Mesenchymal stem cell (in vitro differentiated cells and primary cell): ENCODE results near the gene S100A13.

Experiments used
- DNase-seq: peaks from one replicate; pipeline ENCODE4 v3.0.0-alpha.2; 2013
- H2AFZ ChIP-seq: one replicate; pipeline ENCODE4 v1.6.1; 2013; ENCODE audit warnings: low read depth, mild to moderate bottlenecking, control low read depth, inconsistent platforms, low read length, moderate library complexity
- H2AK5ac ChIP-seq: 2 replicates; pipeline ENCODE4 v1.6.1; 2013; ENCODE audit warnings: low read length, moderate library complexity, mild to moderate bottlenecking, inconsistent platforms; ENCODE audit not compliant: severe bottlenecking
- H2BK120ac ChIP-seq: one replicate; pipeline ENCODE4 v1.6.1; 2013; ENCODE audit warnings: low read depth, mild to moderate bottlenecking, inconsistent platforms, low read length, moderate library complexity
- H2BK12ac ChIP-seq, 2 experiments: one replicate each; pipeline ENCODE4 v1.6.1; 2013; ENCODE audit warnings: inconsistent platforms in 2 of 2, low read length in 2 of 2, mild to moderate bottlenecking in 2 of 2, moderate library complexity in 2 of 2, control low read depth in 1 of 2
- H2BK15ac ChIP-seq: one replicate; pipeline ENCODE4 v1.6.1; 2013; ENCODE audit warnings: mild to moderate bottlenecking, low read depth, inconsistent platforms; ENCODE audit not compliant: poor library complexity, severe bottlenecking
- H2BK5ac ChIP-seq: 2 replicates; pipeline ENCODE4 v1.6.1; 2013; ENCODE audit warnings: low read depth, mild to moderate bottlenecking, low read length, control low read depth, inconsistent platforms; ENCODE audit not compliant: poor library complexity, severe bottlenecking
- H3K14ac ChIP-seq, 2 experiments: one replicate each; pipeline ENCODE4 v1.6.1; 2013; ENCODE audit warnings: inconsistent platforms in 2 of 2, low read length in 2 of 2, control low read depth in 1 of 2, mild to moderate bottlenecking in 1 of 2, moderate library complexity in 1 of 2
- H3K18ac ChIP-seq, 2 experiments: one replicate each; pipeline ENCODE4 v1.6.1; 2013; ENCODE audit warnings: inconsistent platforms in 2 of 2, low read length in 2 of 2, control low read depth in 1 of 2, low read depth in 1 of 2, mild to moderate bottlenecking in 1 of 2
- H3K23ac ChIP-seq, 2 experiments: one replicate each; pipeline ENCODE4 v1.6.1; 2013; ENCODE audit warnings: inconsistent platforms in 2 of 2, low read length in 2 of 2, mild to moderate bottlenecking in 2 of 2, moderate library complexity in 2 of 2, control low read depth in 1 of 2
- H3K27ac ChIP-seq: 2 replicates; pipeline ENCODE4 v1.5.1; 2013; ENCODE audit warnings: mild to moderate bottlenecking, moderate library complexity, low read length, control low read depth, inconsistent platforms; ENCODE audit not compliant: poor library complexity, severe bottlenecking
- H3K27me3 ChIP-seq, 2 experiments: 2 replicates each; pipeline versions ENCODE4 v1.6.1 to v1.7.0; 2013; ENCODE audit warnings: low read length in 2 of 2, mild to moderate bottlenecking in 2 of 2, moderate library complexity in 2 of 2, control low read depth in 1 of 2, inconsistent platforms in 1 of 2; ENCODE audit not compliant: control insufficient read depth in 1 of 2, insufficient read depth in 1 of 2
- H3K36me3 ChIP-seq, 2 experiments: 2 replicates each; pipeline versions ENCODE4 v1.6.1 to v1.7.0; 2013; ENCODE audit warnings: low read length in 2 of 2, control low read depth in 1 of 2, inconsistent platforms in 1 of 2, low read depth in 1 of 2, mild to moderate bottlenecking in 1 of 2; ENCODE audit not compliant: insufficient read depth in 2 of 2, control insufficient read depth in 1 of 2
- H3K4ac ChIP-seq, 2 experiments: one replicate each; pipeline ENCODE4 v1.6.1; 2013; ENCODE audit warnings: inconsistent platforms in 2 of 2, low read length in 2 of 2, mild to moderate bottlenecking in 2 of 2, moderate library complexity in 2 of 2, control low read depth in 1 of 2, low read depth in 1 of 2
- H3K4me1 ChIP-seq: 2 replicates; pipeline ENCODE4 v1.6.1; 2013; ENCODE audit warnings: low read depth, low read length, control low read depth; ENCODE audit not compliant: control insufficient read depth, insufficient read depth
- H3K4me2 ChIP-seq: 2 replicates; pipeline ENCODE4 v1.6.1; 2013; ENCODE audit warnings: low read length, mild to moderate bottlenecking, inconsistent platforms; ENCODE audit not compliant: poor library complexity, severe bottlenecking
- H3K4me3 ChIP-seq, 2 experiments: 2 replicates each; pipeline versions ENCODE4 v1.5.1 to v1.7.0; 2013; ENCODE audit warnings: low read length in 2 of 2, mild to moderate bottlenecking in 2 of 2, control low read depth in 1 of 2, low read depth in 1 of 2; ENCODE audit not compliant: insufficient read depth in 1 of 2
- H3K79me1 ChIP-seq: replicated peaks from 2 replicates; pipeline ENCODE4 v1.6.1; 2013; ENCODE audit warnings: mild to moderate bottlenecking, control low read depth, low read length, inconsistent platforms; ENCODE audit not compliant: poor library complexity, severe bottlenecking
- H3K9ac ChIP-seq: 2 replicates; pipeline ENCODE4 v1.7.0; 2013; ENCODE audit warnings: mild to moderate bottlenecking, low read length, moderate library complexity
- H3K9me3 ChIP-seq: 2 replicates; pipeline ENCODE4 v1.7.0; 2013; ENCODE audit warnings: mild to moderate bottlenecking, low read length; ENCODE audit not compliant: control insufficient read depth
- H4K8ac ChIP-seq: one replicate; pipeline ENCODE4 v1.6.1; 2013; ENCODE audit warnings: inconsistent platforms, mild to moderate bottlenecking, low read length, moderate library complexity
- H4K91ac ChIP-seq: one replicate; pipeline ENCODE4 v1.6.1; 2013; ENCODE audit warnings: mild to moderate bottlenecking, low read length, inconsistent platforms
- WGBS: methylation state at CpG from one replicate; pipeline ENCODE4 v1.1.7; 2013; ENCODE audit warnings: mixed read lengths; 5-methylcytosine and 5-hydroxymethylcytosine counted together

S100A13 gene

DNA sequence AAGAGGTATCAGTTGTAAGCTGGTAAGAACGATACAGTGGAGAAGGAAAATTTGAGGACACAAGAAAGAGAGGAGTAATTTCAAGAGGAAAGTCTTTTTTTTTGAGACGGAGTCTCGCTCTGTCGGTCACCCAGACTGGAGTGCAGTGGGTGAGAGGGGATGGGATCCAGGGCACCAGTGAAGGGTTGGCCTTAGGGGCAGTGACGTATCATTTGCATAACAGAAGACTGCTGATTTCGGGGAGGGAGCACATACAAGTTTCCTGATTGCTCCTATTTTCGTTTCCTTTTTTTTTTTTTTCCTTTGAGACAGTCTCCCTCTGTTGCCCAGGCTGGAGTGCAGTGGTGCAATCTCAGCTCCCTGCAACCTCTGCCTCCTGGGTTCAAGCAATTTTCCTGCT, 4.2 kb downstream of the S100A13 start:
- H3K4me2 ChIP-seq, result no peak overlapping the region
- no peak overlapping the region for H2BK120ac ChIP-seq
- peaks cover 22% of the 10 kb centered on the region for H3K4me1 ChIP-seq

DNA sequence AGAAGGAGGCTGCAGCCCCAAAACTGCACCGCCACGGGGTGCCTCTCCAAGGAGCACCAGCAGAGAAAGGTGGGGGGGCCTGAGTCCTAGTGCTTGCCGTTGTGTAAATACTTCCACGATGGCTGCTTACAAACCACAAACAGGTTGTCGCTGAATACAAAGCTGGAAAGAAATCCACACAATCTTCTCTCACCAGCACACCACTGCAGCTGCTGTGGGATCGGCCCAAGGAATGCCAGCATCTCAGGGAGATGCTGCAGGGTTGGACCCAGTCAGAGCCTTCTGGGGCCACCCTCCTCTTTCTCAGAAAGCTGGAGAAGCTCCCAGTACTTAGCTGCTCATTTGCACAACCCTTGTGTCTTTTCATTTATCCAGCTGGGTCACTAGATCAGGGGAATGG, 8.1 kb downstream of the S100A13 start:
- Histone ChIP-seq H2AFZ (no peak overlapping the region), H3K4ac (no peak overlapping the region), H3K4me1 (peaks cover 13% of the 10 kb centered on the region), H3K14ac (no peak overlapping the region), H3K4me3 (no peak overlapping the region), H3K27ac (no peak overlapping the region), H3K4me2 (no peak overlapping the region), H3K18ac (no peak overlapping the region), H2BK5ac (no peak overlapping the region), H4K91ac (no peak overlapping the region), H2BK12ac (no peak overlapping the region), H3K9me3 (peaks cover 5% of the 10 kb centered on the region), H4K8ac (no peak overlapping the region), H2AK5ac (no peak overlapping the region), H3K27me3 (no peaks in the 10 kb centered on the region), H3K36me3 (peaks cover 30 to 59% of the 10 kb centered on the region in 2 experiments), H2BK15ac (no peak overlapping the region), H3K79me1 (peaks cover 4% of the 10 kb centered on the region), H3K9ac (no peak overlapping the region), H2BK120ac (no peak overlapping the region), H3K23ac (no peak overlapping the region)
- no peak for DNase-seq
- 96% methylated on average over 6 of the region's 6 CpGs for WGBS

More for the DNA sequence above, 4.2 kb downstream of the S100A13 start:
- peaks cover 5% of the 10 kb centered on the region for H3K9me3 ChIP-seq
- no peak overlapping the region for H3K18ac ChIP-seq
- H4K8ac ChIP-seq, result no peak overlapping the region
- no peaks in the 10 kb centered on the region for H3K27me3 ChIP-seq
- no peak overlapping the region for H3K4ac ChIP-seq
- peak overlapping the region; percentile 6 for H3K9ac ChIP-seq
- H2AK5ac ChIP-seq, result no peak overlapping the region
- DNase-seq, result no peak
- peaks cover 36 to 70% of the 10 kb centered on the region in 2 experiments for H3K36me3 ChIP-seq
- H3K23ac ChIP-seq, result no peak overlapping the region
- H3K79me1 ChIP-seq, result peaks cover 6% of the 10 kb centered on the region
- 87% methylated on average over 7 of the region's 7 CpGs for WGBS
- H2BK5ac ChIP-seq, result no peak overlapping the region
- no peak overlapping the region for H3K14ac ChIP-seq
- H2BK12ac ChIP-seq, result no peak overlapping the region
- no peak overlapping the region for H3K4me3 ChIP-seq
- H2AFZ ChIP-seq, result no peak overlapping the region
- H3K27ac ChIP-seq, result no peak overlapping the region
- H4K91ac ChIP-seq, result no peak overlapping the region
- H2BK15ac ChIP-seq, result no peak overlapping the region

DNA sequence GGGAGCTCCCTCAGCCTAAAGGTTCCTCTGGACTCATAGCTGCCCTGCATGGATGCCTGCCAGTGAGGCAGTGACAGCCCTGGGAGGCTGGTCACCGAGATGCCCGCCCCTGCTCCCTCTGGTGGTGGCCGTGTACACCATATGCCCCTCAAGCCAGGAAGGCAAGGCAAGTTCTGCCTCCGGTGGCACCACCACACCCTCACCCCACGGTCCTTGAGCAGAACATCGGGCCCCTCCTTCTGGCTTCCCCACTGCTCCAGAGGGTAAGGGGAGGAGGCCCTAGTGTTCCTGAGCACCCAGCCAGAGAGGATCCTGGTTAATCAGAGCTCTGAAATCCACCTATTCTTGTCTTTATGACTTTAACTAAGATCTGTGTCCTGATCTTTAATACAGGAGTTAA, 9.6 kb downstream of the S100A13 start:
- peak overlapping the region; percentile 15 to 65 for H3K4ac ChIP-seq
- H2BK12ac ChIP-seq, result no peak overlapping the region
- H3K14ac ChIP-seq, result no peak overlapping the region
- H2BK5ac ChIP-seq, result no peak overlapping the region
- H3K4me1 ChIP-seq, result peaks cover 20% of the 10 kb centered on the region
- peak overlapping the region; percentile 50 for H4K8ac ChIP-seq
- H2AK5ac ChIP-seq, result no peak overlapping the region
- no peak overlapping the region for H2AFZ ChIP-seq
- H3K4me2 ChIP-seq, result no peak overlapping the region
- peaks cover 5% of the 10 kb centered on the region for H3K9me3 ChIP-seq
- no peak overlapping the region for H3K27ac ChIP-seq
- H3K23ac ChIP-seq, result no peak overlapping the region
- H2BK15ac ChIP-seq, result no peak overlapping the region
- no peak overlapping the region for H3K4me3 ChIP-seq
- 13% methylated on average over 6 of the region's 6 CpGs for WGBS
- H3K9ac ChIP-seq, result peak overlapping the region; percentile 47
- no peak overlapping the region for H4K91ac ChIP-seq
- peaks cover 3% of the 10 kb centered on the region for H3K79me1 ChIP-seq
- no peaks in the 10 kb centered on the region for H3K27me3 ChIP-seq
- DNase-seq, result peak; percentile 70
- H2BK120ac ChIP-seq, result peak overlapping the region; percentile 11
- H3K18ac ChIP-seq, result peak overlapping the region in 1 of 2 experiments; percentile 5
- peaks cover 24 to 45% of the 10 kb centered on the region in 2 experiments for H3K36me3 ChIP-seq

DNA sequence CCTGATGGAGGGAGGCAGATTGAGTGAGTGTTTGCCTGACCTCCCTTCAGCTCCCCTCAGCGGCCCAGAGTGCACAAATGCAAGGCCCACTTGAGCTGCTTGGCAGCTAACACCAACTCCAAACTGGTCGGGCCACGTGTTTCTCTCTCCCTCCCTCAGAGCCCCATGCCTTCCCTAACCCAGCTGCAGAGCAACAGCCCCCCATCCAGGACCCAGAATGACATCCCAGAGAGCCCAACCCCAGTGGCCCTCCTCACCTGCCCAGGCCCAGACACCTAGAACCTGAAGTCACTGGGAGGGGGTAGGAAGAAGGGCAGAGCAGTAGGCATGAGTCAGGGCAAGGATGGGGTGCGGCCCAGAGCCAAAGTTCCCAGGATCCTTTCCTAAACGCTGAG, 10.4 kb downstream of the S100A13 start:
- WGBS, result 88% methylated on average over 5 of the region's 5 CpGs
- peak overlapping the region; percentile 50 for H4K8ac ChIP-seq
- peaks cover 20% of the 10 kb centered on the region for H3K4me1 ChIP-seq

More for the DNA sequence above, 10.4 kb downstream of the S100A13 start:
- H2AK5ac ChIP-seq, result peak overlapping the region; percentile 77
- no peaks in the 10 kb centered on the region for H3K27me3 ChIP-seq
- H2BK12ac ChIP-seq, result peak overlapping the region; percentile 29 to 50
- H3K79me1 ChIP-seq, result no peaks in the 10 kb centered on the region
- no peak overlapping the region for H2BK5ac ChIP-seq
- H2AFZ ChIP-seq, result no peak overlapping the region
- H3K14ac ChIP-seq, result peak overlapping the region in 1 of 2 experiments; percentile 69
- H3K23ac ChIP-seq, result no peak overlapping the region
- peak overlapping the region; percentile 46 for H3K9ac ChIP-seq
- H3K4me2 ChIP-seq, result no peak overlapping the region
- peak overlapping the region; percentile 15 to 65 for H3K4ac ChIP-seq
- peak overlapping the region; percentile 16 to 71 for H3K18ac ChIP-seq
- peaks cover 5% of the 10 kb centered on the region for H3K9me3 ChIP-seq
- peak overlapping the region; percentile 39 for H2BK15ac ChIP-seq
- no peak overlapping the region for H3K27ac ChIP-seq
- peak overlapping the region; percentile 63 for H4K91ac ChIP-seq
- peaks cover 19 to 37% of the 10 kb centered on the region in 2 experiments for H3K36me3 ChIP-seq
- H3K4me3 ChIP-seq, result no peak overlapping the region
- DNase-seq, result no peak
- H2BK120ac ChIP-seq, result no peak overlapping the region
